Measurements from ENCODE around the gene CDK2AP2. TPM values are rescaled to one million over a fixed set of nuclear protein-coding genes. Genes with fewer than 3 reads are reported as not detected.

CDK2AP2 gene
- total RNA-seq, 1 donor from 2014 or later: 17.6 TPM

- DNase-seq (ENCODE audit: low spot score in 2 of 2, unreplicated experiment in 2 of 2): no peak
- H3K4me1 Mint-ChIP-seq: peaks cover 3% of the 10 kb centered on the region
- no peak overlapping the region for H3K27ac Mint-ChIP-seq
- H3K27me3 Mint-ChIP-seq (ENCODE audit: low read depth): no peaks in the 10 kb centered on the region
- H3K4me3 Mint-ChIP-seq: no peak overlapping the region
- H3K36me3 Mint-ChIP-seq: no peaks in the 10 kb centered on the region
- no peak for TF ChIP-seq CTCF (IDR thresholded peaks at IDR 0.05; ENCODE audit: unreplicated experiment)
- no peaks in the 10 kb centered on the region for H3K9me3 Mint-ChIP-seq
Measured at GRCh38 chr11:67457453-67457852, 50.5 kb downstream of the CDK2AP2 start.

Small RNA genes lying within 50 kb of the gene (microRNA-seq; reads per million reads assigned to microRNA genes)
- gene MIR6752: 0.88 reads per million

Other genes starting within 250 kb of the CDK2AP2 start
- 46.4 to 48.4 TPM (median 46.5 TPM) in 3 replicates for gene GRK2, start 241.7 kb downstream of the CDK2AP2 start, total RNA-seq
- 71.3 to 78.5 TPM (median 76.5 TPM) in 3 replicates for gene ANKRD13D, start 218.9 kb downstream of the CDK2AP2 start, total RNA-seq
- gene SSH3, start 204.6 kb downstream of the CDK2AP2 start, total RNA-seq: 50.4 to 59.0 TPM (median 55.4 TPM) in 3 replicates
- 32.0 to 37.9 TPM (median 32.2 TPM) in 3 replicates for gene POLD4, start 154.6 kb downstream of the CDK2AP2 start, total RNA-seq
- gene CLCF1, start 134.6 kb downstream of the CDK2AP2 start, total RNA-seq: 5.9 to 6.3 TPM (median 6.1 TPM) in 3 replicates
- 44.7 to 48.8 TPM (median 48.7 TPM) in 3 replicates for gene RAD9A, start 116.2 kb downstream of the CDK2AP2 start, total RNA-seq
- 103 to 107 TPM (median 103 TPM) in 3 replicates for gene PPP1CA, start 106.3 kb downstream of the CDK2AP2 start, total RNA-seq
- gene TBC1D10C, start 104.1 kb downstream of the CDK2AP2 start, total RNA-seq: 0.41 to 0.82 TPM (median 0.74 TPM) in 3 replicates
- gene CARNS1, start 92.5 kb downstream of the CDK2AP2 start, total RNA-seq: 19.5 to 24.6 TPM (median 21.1 TPM) in 3 replicates
- 59.7 to 63.1 TPM (median 62.2 TPM) in 3 replicates for gene RPS6KB2, start 79.7 kb downstream of the CDK2AP2 start, total RNA-seq
- 1.4 to 1.8 TPM (median 1.6 TPM) in 3 replicates for gene PTPRCAP, start 70.5 kb downstream of the CDK2AP2 start, total RNA-seq
- gene CORO1B, start 64.7 kb downstream of the CDK2AP2 start, total RNA-seq: 70.2 to 75.7 TPM (median 71.7 TPM) in 3 replicates
- gene GPR152, start 55.4 kb downstream of the CDK2AP2 start, total RNA-seq: 0.16 TPM in 1 of 3 replicates, not detected in the others
- gene CABP4, start 52.8 kb downstream of the CDK2AP2 start, total RNA-seq: 0.29 to 0.43 TPM (median 0.33 TPM) in 3 replicates
- 64.3 to 69.3 TPM (median 67.8 TPM) in 3 replicates for gene TMEM134, start 38.9 kb downstream of the CDK2AP2 start, total RNA-seq
- gene AIP, start 25.1 kb downstream of the CDK2AP2 start, total RNA-seq: 43.6 to 45.2 TPM (median 44.6 TPM) in 3 replicates
- gene PITPNM1, start 2.8 kb downstream of the CDK2AP2 start, total RNA-seq: 54.9 to 56.0 TPM (median 55.8 TPM) in 3 replicates
- gene CABP2, start 15.3 kb upstream of the CDK2AP2 start, total RNA-seq: not detected in 3 replicates
- 875 to 906 TPM (median 905 TPM) in 3 replicates for gene GSTP1, start 75.7 kb upstream of the CDK2AP2 start, total RNA-seq
- gene NDUFV1, start 98.8 kb upstream of the CDK2AP2 start, total RNA-seq: 179 to 187 TPM (median 180 TPM) in 3 replicates
- 5.0 to 6.2 TPM (median 5.6 TPM) in 3 replicates for gene NUDT8, start 121.8 kb upstream of the CDK2AP2 start, total RNA-seq
- gene TBX10, start 131.6 kb upstream of the CDK2AP2 start, total RNA-seq: not detected in 3 replicates
- gene ACY3, start 142.6 kb upstream of the CDK2AP2 start, total RNA-seq: not detected in 3 replicates
- gene ALDH3B2, start 166.5 kb upstream of the CDK2AP2 start, total RNA-seq: 2.5 to 3.1 TPM (median 2.7 TPM) in 3 replicates